ENCODE data around the gene AQR. TPM values are rescaled to one million over a fixed set of nuclear protein-coding genes. Genes with fewer than 3 reads are reported as not detected.
"Not testable (repeated sequence)": the region's sequence is repeated elsewhere in the genome, so short reads cannot be mapped to it uniquely, and the experiment has no call there.

The AQR gene
- total and polyA plus RNA-seq, 4 donors, result 9.2 to 41.3 (median 19.6) TPM

GRCh38 chr15:34941831-34942230, 27.7 kb downstream of the AQR start:
- Histone ChIP-seq H3K4me1 (ENCODE audit: control insufficient read depth in 5 of 5, insufficient read depth in 5 of 5, low read length in 5 of 5) (peaks cover 0 to 19% (median 6%) of the 10 kb centered on the region in 5 donors), H3K9ac (ENCODE audit: insufficient read depth in 1 of 2, low read length in 2 of 2) (no peak overlapping the region), H3K27ac (ENCODE audit: low read depth in 1 of 2, low read length in 1 of 2) (no peak overlapping the region), H3K9me3 (ENCODE audit: control insufficient read depth in 4 of 4, insufficient read depth in 3 of 4, low read length in 3 of 4) (no peaks in the 10 kb centered on the region), H3K36me3 (ENCODE audit: control insufficient read depth in 4 of 4, insufficient read depth in 4 of 4, low read length in 4 of 4) (peaks cover 6 to 29% (median 13%) of the 10 kb centered on the region in 4 donors), H3K27me3 (ENCODE audit: control insufficient read depth in 3 of 3, insufficient read depth in 3 of 3, low read length in 2 of 3) (no peaks in the 10 kb centered on the region), H3K4me3 (no peak overlapping the region)
- 66 to 71% methylated on average over 3 of the region's 3 CpGs for WGBS, 2 donors
- DNase-seq (peak in 2 of 3 donors; percentile 51 to 53), ATAC-seq (ENCODE audit: insufficient read depth, low FRiP score) (no peak)
- no peak for TF ChIP-seq CTCF (IDR thresholded peaks at IDR 0.05; ENCODE audit: control extremely low read depth, extremely low read depth)

GRCh38 chr15:34941185-34941698, 28.3 kb downstream of the AQR start:
- DNase-seq (no peak), ATAC-seq (ENCODE audit: insufficient read depth, low FRiP score) (no peak)
- H3K9ac ChIP-seq (ENCODE audit: insufficient read depth in 1 of 2, low read length in 2 of 2), result no peak overlapping the region
- WGBS, 2 donors, result 93 to 99% methylated on average over 2 of the region's 2 CpGs
- no peak overlapping the region for H3K27ac ChIP-seq (ENCODE audit: low read depth in 1 of 2, low read length in 1 of 2)
- TF ChIP-seq CTCF (IDR thresholded peaks at IDR 0.05; ENCODE audit: control extremely low read depth, extremely low read depth), result no peak
- peaks cover 6 to 29% (median 14%) of the 10 kb centered on the region in 4 donors for H3K36me3 ChIP-seq (ENCODE audit: control insufficient read depth in 4 of 4, insufficient read depth in 4 of 4, low read length in 4 of 4)
- no peak overlapping the region for H3K4me3 ChIP-seq
- no peaks in the 10 kb centered on the region for H3K27me3 ChIP-seq (ENCODE audit: control insufficient read depth in 3 of 3, insufficient read depth in 3 of 3, low read length in 2 of 3)
- no peaks in the 10 kb centered on the region for H3K9me3 ChIP-seq (ENCODE audit: control insufficient read depth in 4 of 4, insufficient read depth in 3 of 4, low read length in 3 of 4)
- peaks cover 0 to 19% (median 6%) of the 10 kb centered on the region in 5 donors for H3K4me1 ChIP-seq (ENCODE audit: control insufficient read depth in 5 of 5, insufficient read depth in 5 of 5, low read length in 5 of 5)

- peaks cover 11 to 52% (median 30%) of the 10 kb centered on the region in 4 donors for H3K36me3 ChIP-seq (ENCODE audit: control insufficient read depth in 4 of 4, insufficient read depth in 4 of 4, low read length in 4 of 4)
- H3K4me3 ChIP-seq, result no peak overlapping the region
- H3K9ac ChIP-seq (ENCODE audit: insufficient read depth in 1 of 2, low read length in 2 of 2), result no peak overlapping the region
- ATAC-seq (ENCODE audit: insufficient read depth, low FRiP score) (no peak), DNase-seq (no peak)
- no peaks in the 10 kb centered on the region for H3K9me3 ChIP-seq (ENCODE audit: control insufficient read depth in 4 of 4, insufficient read depth in 3 of 4, low read length in 3 of 4)
- no peak overlapping the region for H3K27ac ChIP-seq (ENCODE audit: low read depth in 1 of 2, low read length in 1 of 2)
- H3K27me3 ChIP-seq (ENCODE audit: control insufficient read depth in 3 of 3, insufficient read depth in 3 of 3, low read length in 2 of 3), result no peaks in the 10 kb centered on the region
- no peak for TF ChIP-seq CTCF (IDR thresholded peaks at IDR 0.05; ENCODE audit: control extremely low read depth, extremely low read depth)
- WGBS, 2 donors, result 90 to 95% methylated on average over 3 of the region's 3 CpGs
- no peaks in the 10 kb centered on the region for H3K4me1 ChIP-seq (ENCODE audit: control insufficient read depth in 5 of 5, insufficient read depth in 5 of 5, low read length in 5 of 5)
Observed at GRCh38 chr15:34933432-34933975, 36.0 kb downstream of the AQR start.

- not testable (repeated sequence) for ATAC-seq (ENCODE audit: insufficient read depth, low FRiP score); H3K9ac ChIP-seq (ENCODE audit: insufficient read depth in 1 of 2, low read length in 2 of 2); H3K9me3 ChIP-seq (ENCODE audit: control insufficient read depth in 4 of 4, insufficient read depth in 3 of 4, low read length in 3 of 4); H3K27ac ChIP-seq (ENCODE audit: low read depth in 1 of 2, low read length in 1 of 2); H3K4me1 ChIP-seq (ENCODE audit: control insufficient read depth in 5 of 5, insufficient read depth in 5 of 5, low read length in 5 of 5); H3K27me3 ChIP-seq (ENCODE audit: control insufficient read depth in 3 of 3, insufficient read depth in 3 of 3, low read length in 2 of 3); H3K4me3 ChIP-seq; DNase-seq
- H3K36me3 ChIP-seq (ENCODE audit: control insufficient read depth in 4 of 4, insufficient read depth in 4 of 4, low read length in 4 of 4), result peaks cover 10 to 42% (median 29%) of the 10 kb centered on the region in 4 donors
- WGBS, 2 donors, result 97 to 99% methylated on average over 6 of the region's 6 CpGs
Observed at GRCh38 chr15:34928349-34928748, 41.2 kb downstream of the AQR start.
